ENCODE data around the gene CST7. TPM values are rescaled to one million over a fixed set of nuclear protein-coding genes. Genes with fewer than 3 reads are reported as not detected.
"Not testable (repeated sequence)": the region's sequence is repeated elsewhere in the genome, so short reads cannot be mapped to it uniquely, and the experiment has no call there.

Gene CST7
- total RNA-seq, 1 experiment from 2014 or later = not detected

DNA sequence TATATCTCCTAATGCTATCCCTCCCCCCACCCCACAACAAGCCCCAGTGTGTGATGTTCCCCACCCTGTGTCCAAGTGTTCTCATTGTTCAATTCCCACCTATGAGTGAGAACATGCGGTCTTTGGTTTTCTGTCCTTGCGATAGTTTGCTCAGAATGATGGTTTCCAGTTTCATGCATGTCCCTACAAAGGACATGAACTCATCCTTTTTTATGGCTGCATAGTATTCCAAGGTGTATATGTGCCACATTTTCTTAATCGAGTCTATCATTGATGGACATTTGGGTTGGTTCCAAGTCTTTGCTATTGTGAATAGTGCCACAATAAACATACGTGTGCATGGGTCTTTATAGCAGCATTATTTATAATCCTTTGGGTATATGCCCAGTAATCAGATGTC lies 52.3 kb downstream of the CST7 start:
- POLR2A ChIA-PET; H3K27me3 ChIP-seq (ENCODE audit: control insufficient read depth, insufficient read depth, low read length); CTCF ChIA-PET; H3K4me1 ChIP-seq (ENCODE audit: control insufficient read depth, insufficient read depth, low read length); BruUV-seq (replicated peaks); in situ Hi-C loops (cut with HindIII; ENCODE audit: low pct_unique_long_range_greater_than_20kb, low sequenced_read_pairs); ATAC-seq; H3K36me3 ChIP-seq (ENCODE audit: control insufficient read depth, insufficient read depth, low read length); DNase-seq (ENCODE audit: low read depth, low spot score); H3K4me3 ChIP-seq (ENCODE audit: low read depth in 2 of 2, low read length in 2 of 2); H3K9me3 ChIP-seq (ENCODE audit: control insufficient read depth, insufficient read depth, low read depth, low read length); intact Hi-C loops (cut with micrococcal nuclease; ENCODE audit: unreplicated experiment); H3K27ac ChIP-seq (ENCODE audit: low read length): not testable (repeated sequence)

DNA sequence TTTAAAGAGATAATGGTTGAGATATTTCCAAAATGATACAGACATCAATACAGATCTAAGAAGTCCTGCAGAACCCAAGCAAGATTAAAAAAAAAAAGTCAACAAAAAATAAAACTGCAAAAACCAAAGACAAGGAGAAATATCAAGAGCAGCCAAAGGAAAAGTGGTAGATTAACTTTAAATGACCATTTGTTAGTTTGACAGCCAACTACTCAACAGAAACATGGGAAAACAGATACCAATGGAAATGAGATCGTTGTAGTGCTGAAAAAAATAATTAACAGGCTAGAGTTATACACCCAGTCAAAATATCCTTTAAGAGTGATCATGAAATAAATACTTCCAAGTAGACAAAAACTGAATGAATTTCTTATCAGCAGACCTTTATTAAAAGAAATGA lies 53.9 kb downstream of the CST7 start:
- TF ChIP-seq CTCF (IDR thresholded peaks at IDR 0.05) (no peak), POLR2AphosphoS5 (IDR thresholded peaks at IDR 0.05; ENCODE audit: low read depth, low read length) (no peak), SIN3A (IDR thresholded peaks at IDR 0.05; ENCODE audit: borderline replicate concordance, insufficient read depth, low read depth, low read length) (no peak), TCF7L2 (IDR thresholded peaks at IDR 0.05; ENCODE audit: low read depth, low read length) (no peak)
- TF ChIP-seq, protein P1, sequence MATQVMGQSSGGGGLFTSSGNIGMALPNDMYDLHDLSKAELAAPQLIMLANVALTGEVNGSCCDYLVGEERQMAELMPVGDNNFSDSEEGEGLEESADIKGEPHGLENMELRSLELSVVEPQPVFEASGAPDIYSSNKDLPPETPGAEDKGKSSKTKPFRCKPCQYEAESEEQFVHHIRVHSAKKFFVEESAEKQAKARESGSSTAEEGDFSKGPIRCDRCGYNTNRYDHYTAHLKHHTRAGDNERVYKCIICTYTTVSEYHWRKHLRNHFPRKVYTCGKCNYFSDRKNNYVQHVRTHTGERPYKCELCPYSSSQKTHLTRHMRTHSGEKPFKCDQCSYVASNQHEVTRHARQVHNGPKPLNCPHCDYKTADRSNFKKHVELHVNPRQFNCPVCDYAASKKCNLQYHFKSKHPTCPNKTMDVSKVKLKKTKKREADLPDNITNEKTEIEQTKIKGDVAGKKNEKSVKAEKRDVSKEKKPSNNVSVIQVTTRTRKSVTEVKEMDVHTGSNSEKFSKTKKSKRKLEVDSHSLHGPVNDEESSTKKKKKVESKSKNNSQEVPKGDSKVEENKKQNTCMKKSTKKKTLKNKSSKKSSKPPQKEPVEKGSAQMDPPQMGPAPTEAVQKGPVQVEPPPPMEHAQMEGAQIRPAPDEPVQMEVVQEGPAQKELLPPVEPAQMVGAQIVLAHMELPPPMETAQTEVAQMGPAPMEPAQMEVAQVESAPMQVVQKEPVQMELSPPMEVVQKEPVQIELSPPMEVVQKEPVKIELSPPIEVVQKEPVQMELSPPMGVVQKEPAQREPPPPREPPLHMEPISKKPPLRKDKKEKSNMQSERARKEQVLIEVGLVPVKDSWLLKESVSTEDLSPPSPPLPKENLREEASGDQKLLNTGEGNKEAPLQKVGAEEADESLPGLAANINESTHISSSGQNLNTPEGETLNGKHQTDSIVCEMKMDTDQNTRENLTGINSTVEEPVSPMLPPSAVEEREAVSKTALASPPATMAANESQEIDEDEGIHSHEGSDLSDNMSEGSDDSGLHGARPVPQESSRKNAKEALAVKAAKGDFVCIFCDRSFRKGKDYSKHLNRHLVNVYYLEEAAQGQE (IDR thresholded peaks at IDR 0.05; ENCODE audit: insufficient read depth in 1 of 2, low read depth in 2 of 2, low read length in 1 of 2) = no peak
- in situ Hi-C loops (cut with HindIII; ENCODE audit: low pct_unique_long_range_greater_than_20kb, low sequenced_read_pairs) = no loop called here
- CTCF ChIA-PET = no interaction called here

DNA sequence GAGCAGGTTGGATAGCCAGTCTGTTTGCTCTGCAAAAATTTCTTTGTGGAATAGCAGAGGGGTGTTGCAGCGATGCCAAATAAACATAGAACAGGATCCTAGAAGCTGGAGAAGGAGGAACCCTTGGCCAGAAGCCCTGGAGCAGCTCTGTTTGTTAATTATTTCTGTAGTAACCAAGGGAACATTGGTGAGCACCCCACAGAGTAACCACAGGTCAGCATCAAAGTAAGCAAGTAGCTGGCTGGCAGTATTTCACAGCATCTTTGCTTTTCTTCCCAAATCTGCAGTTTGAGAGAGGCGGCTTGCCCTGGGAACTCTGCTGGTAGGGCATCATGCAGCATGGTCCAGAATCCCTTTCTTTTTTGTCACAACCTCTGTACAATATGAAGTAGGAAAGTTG lies 56.2 kb downstream of the CST7 start:
- POLR2A ChIA-PET = no interaction called here
- DNase-seq (ENCODE audit: low read depth, low spot score) (no peak), ATAC-seq (no peak)
- TF ChIP-seq POLR2AphosphoS5 (IDR thresholded peaks at IDR 0.05; ENCODE audit: low read depth, low read length) (no peak), CTCF (IDR thresholded peaks at IDR 0.05) (no peak), TCF7L2 (IDR thresholded peaks at IDR 0.05; ENCODE audit: low read depth, low read length) (no peak), SIN3A (IDR thresholded peaks at IDR 0.05; ENCODE audit: borderline replicate concordance, insufficient read depth, low read depth, low read length) (no peak)
- TF ChIP-seq, protein P1 (IDR thresholded peaks at IDR 0.05; ENCODE audit: insufficient read depth in 1 of 2, low read depth in 2 of 2, low read length in 1 of 2) = no peak
- in situ Hi-C loops (cut with HindIII; ENCODE audit: low pct_unique_long_range_greater_than_20kb, low sequenced_read_pairs) (no loop called here), intact Hi-C loops (cut with micrococcal nuclease; ENCODE audit: unreplicated experiment) (no loop called here)
- no TSS peak for BruUV-seq (replicated peaks)
- H3K9me3 ChIP-seq (ENCODE audit: control insufficient read depth, insufficient read depth, low read depth, low read length) = peaks cover 4% of the 10 kb centered on the region; the same call in 1 of the 2 replicates
- no peaks in the 10 kb centered on the region for H3K4me1 ChIP-seq (ENCODE audit: control insufficient read depth, insufficient read depth, low read length)
- CTCF ChIA-PET = no interaction called here
- H3K4me3 ChIP-seq (ENCODE audit: low read depth in 2 of 2, low read length in 2 of 2) = no peak overlapping the region
- no peaks in the 10 kb centered on the region for H3K36me3 ChIP-seq (ENCODE audit: control insufficient read depth, insufficient read depth, low read length)
- no peaks in the 10 kb centered on the region for H3K27me3 ChIP-seq (ENCODE audit: control insufficient read depth, insufficient read depth, low read length)
- no peak overlapping the region for H3K27ac ChIP-seq (ENCODE audit: low read length)

More for the DNA sequence above, 53.9 kb downstream of the CST7 start:
- DNase-seq (ENCODE audit: low read depth, low spot score) = no peak
- no TSS peak for BruUV-seq (replicated peaks)
- H3K27me3 ChIP-seq (ENCODE audit: control insufficient read depth, insufficient read depth, low read length) = no peaks in the 10 kb centered on the region
- H3K9me3 ChIP-seq (ENCODE audit: control insufficient read depth, insufficient read depth, low read depth, low read length) = peaks cover 4% of the 10 kb centered on the region; the same call in 1 of the 2 replicates
- POLR2A ChIA-PET = no interaction called here
- no peaks in the 10 kb centered on the region for H3K36me3 ChIP-seq (ENCODE audit: control insufficient read depth, insufficient read depth, low read length)
- H3K4me1 ChIP-seq (ENCODE audit: control insufficient read depth, insufficient read depth, low read length) = 0 out of 2 replicates have a peak, but pooled peaks cover 3% of the 10 kb centered on the region
- H3K27ac ChIP-seq (ENCODE audit: low read length) = no peak overlapping the region
- H3K4me3 ChIP-seq (ENCODE audit: low read depth in 2 of 2, low read length in 2 of 2) = no peak overlapping the region
- intact Hi-C loops (cut with micrococcal nuclease; ENCODE audit: unreplicated experiment) = no loop called here
- ATAC-seq = no peak
